GM12892 (cell line): ENCODE measurements around the gene ZNF628.

Source experiments
- POLR2A ChIP-seq: IDR thresholded peaks from 2 replicates; pipeline ENCODE4 v1.6.1; 2011; ENCODE audit warnings: low read depth, low read length, control low read depth
- POLR2AphosphoS5 ChIP-seq: IDR thresholded peaks from 2 replicates; pipeline ENCODE4 v1.6.1; 2011; ENCODE audit warnings: low read depth, low read length, control low read depth
- TAF1 ChIP-seq: IDR thresholded peaks from 2 replicates; pipeline ENCODE4 v1.6.1; 2011; ENCODE audit warnings: low read depth, mild to moderate bottlenecking, control low read depth, low read length, borderline replicate concordance

- TF ChIP-seq POLR2AphosphoS5 (no peak), POLR2A (no peak), TAF1 (no peak)
Observed at GRCh38 chr19:55441692-55442321, 34.6 kb upstream of the ZNF628 start.
